HUES64 (cell line): ENCODE measurements around the gene ACP2.
A peak's percentile ranks its signal among the peaks of the same experiment; 100 is the strongest.

Experiments
- H3K27ac ChIP-seq: 2 replicates; pipeline ENCODE4 v1.7.0; 2013; ENCODE audit warnings: low read depth, low read length, inconsistent platforms
- H3K27me3 ChIP-seq: 2 replicates; pipeline ENCODE4 v1.6.1; 2013; ENCODE audit warnings: mild to moderate bottlenecking, low read length; ENCODE audit not compliant: insufficient read depth
- H3K36me3 ChIP-seq: 2 replicates; pipeline ENCODE4 v1.6.1; 2013; ENCODE audit warnings: mild to moderate bottlenecking, low read length; ENCODE audit not compliant: insufficient read depth
- H3K4me1 ChIP-seq: 2 replicates; pipeline ENCODE4 v1.6.1; 2013; ENCODE audit warnings: mild to moderate bottlenecking, low read length, moderate library complexity; ENCODE audit not compliant: insufficient read depth
- H3K4me3 ChIP-seq: 2 replicates; pipeline ENCODE4 v1.5.1; 2013; ENCODE audit warnings: mild to moderate bottlenecking, low read length, moderate library complexity
- H3K9ac ChIP-seq: 2 replicates; pipeline ENCODE4 v1.6.1; 2013; ENCODE audit warnings: mild to moderate bottlenecking, low read depth, low read length
- H3K9me3 ChIP-seq: 2 replicates; pipeline ENCODE4 v1.6.1; 2013; ENCODE audit warnings: low read depth, low read length; ENCODE audit not compliant: insufficient read depth
- WGBS: fragments of 150-250, 120-280 bp; methylation state at CpG from one replicate; pipeline ENCODE4 v1.1.7; 2013; ENCODE audit warnings: missing lambda C conversion rate; 5-methylcytosine and 5-hydroxymethylcytosine counted together

ACP2 gene

GRCh38 chr11:47267876-47268275 is 19.3 kb upstream of the ACP2 start:
- Histone ChIP-seq H3K9ac (peak overlapping the region; percentile 35; the same call in 1 of the 2 replicates), H3K4me3 (0 out of 2 replicates have a peak overlapping the region, but pooled peaks have one; percentile 96), H3K36me3 (0 out of 2 replicates have a peak, but pooled peaks cover 1% of the 10 kb centered on the region), H3K4me1 (peaks cover 25% of the 10 kb centered on the region), H3K27ac (peak overlapping the region; percentile 97), H3K9me3 (no peaks in the 10 kb centered on the region), H3K27me3 (no peaks in the 10 kb centered on the region)
- 52% methylated on average over 6 of the region's 6 CpGs for WGBS

GRCh38 chr11:47264521-47264920 is 15.9 kb upstream of the ACP2 start:
- Histone ChIP-seq H3K9ac (no peak overlapping the region), H3K36me3 (0 out of 2 replicates have a peak, but pooled peaks cover 2% of the 10 kb centered on the region), H3K27ac (no peak overlapping the region), H3K4me3 (no peak overlapping the region), H3K27me3 (no peaks in the 10 kb centered on the region), H3K9me3 (no peaks in the 10 kb centered on the region), H3K4me1 (peaks cover 19% of the 10 kb centered on the region)
- whole genome bisulfite sequencing, result 93% methylated on average over 4 of the region's 4 CpGs

- no peak overlapping the region for H3K9ac ChIP-seq
- no peak overlapping the region for H3K27ac ChIP-seq
- H3K27me3 ChIP-seq, result no peaks in the 10 kb centered on the region
- no peaks in the 10 kb centered on the region for H3K9me3 ChIP-seq
- no peak overlapping the region for H3K4me3 ChIP-seq
- 0 out of 2 replicates have a peak, but pooled peaks cover 2% of the 10 kb centered on the region for H3K36me3 ChIP-seq
- peaks cover 19% of the 10 kb centered on the region for H3K4me1 ChIP-seq
- WGBS, result 89% methylated on average over 6 of the region's 6 CpGs
These were observed 15.5 kb upstream of the ACP2 start for GRCh38 chr11:47264119-47264518.

DNA sequence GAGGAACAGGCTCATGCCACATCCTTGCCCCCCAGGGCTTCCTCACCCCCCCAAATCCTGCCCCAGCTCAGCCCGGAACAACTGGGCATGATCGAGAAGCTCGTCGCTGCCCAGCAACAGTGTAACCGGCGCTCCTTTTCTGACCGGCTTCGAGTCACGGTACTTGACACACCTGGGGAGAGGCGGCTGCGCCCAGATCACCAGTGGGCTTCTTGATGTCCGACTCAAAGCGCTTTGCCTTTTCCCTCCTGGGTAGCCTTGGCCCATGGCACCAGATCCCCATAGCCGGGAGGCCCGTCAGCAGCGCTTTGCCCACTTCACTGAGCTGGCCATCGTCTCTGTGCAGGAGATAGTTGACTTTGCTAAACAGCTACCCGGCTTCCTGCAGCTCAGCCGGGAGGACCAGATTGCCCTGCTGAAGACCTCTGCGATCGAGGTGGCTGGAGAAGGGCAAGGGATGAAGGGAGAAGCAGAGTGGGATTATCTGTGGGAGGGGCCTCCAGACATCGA is 12.7 kb upstream of the ACP2 start:
- Histone ChIP-seq H3K36me3 (0 out of 2 replicates have a peak, but pooled peaks cover 2% of the 10 kb centered on the region), H3K4me3 (no peak overlapping the region), H3K9ac (no peak overlapping the region), H3K4me1 (peaks cover 14% of the 10 kb centered on the region), H3K9me3 (no peaks in the 10 kb centered on the region), H3K27me3 (no peaks in the 10 kb centered on the region), H3K27ac (no peak overlapping the region)
- WGBS, result 95% methylated on average over 22 of the region's 22 CpGs

DNA sequence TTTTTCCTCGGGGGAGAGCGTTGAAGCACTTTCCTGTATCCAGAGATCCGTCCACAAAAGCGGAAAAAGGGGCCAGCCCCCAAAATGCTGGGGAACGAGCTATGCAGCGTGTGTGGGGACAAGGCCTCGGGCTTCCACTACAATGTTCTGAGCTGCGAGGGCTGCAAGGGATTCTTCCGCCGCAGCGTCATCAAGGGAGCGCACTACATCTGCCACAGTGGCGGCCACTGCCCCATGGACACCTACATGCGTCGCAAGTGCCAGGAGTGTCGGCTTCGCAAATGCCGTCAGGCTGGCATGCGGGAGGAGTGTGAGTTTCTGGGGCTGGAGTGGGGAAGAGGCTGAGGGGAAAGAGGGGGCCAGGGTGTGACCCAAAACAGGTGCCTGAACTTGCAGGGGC is 11.8 kb upstream of the ACP2 start:
- Histone ChIP-seq H3K4me3 (no peak overlapping the region), H3K4me1 (peaks cover 14% of the 10 kb centered on the region), H3K9ac (no peak overlapping the region), H3K27ac (no peak overlapping the region), H3K9me3 (no peaks in the 10 kb centered on the region), H3K36me3 (0 out of 2 replicates have a peak, but pooled peaks cover 2% of the 10 kb centered on the region), H3K27me3 (no peaks in the 10 kb centered on the region)
- 94% methylated on average over 19 of the region's 19 CpGs for WGBS

GRCh38 chr11:47259232-47259977 is 10.8 kb upstream of the ACP2 start:
- Histone ChIP-seq H3K27ac (peak overlapping the region; percentile 42; the same call in 1 of the 2 replicates), H3K4me3 (no peak overlapping the region), H3K36me3 (0 out of 2 replicates have a peak, but pooled peaks cover 2% of the 10 kb centered on the region), H3K9ac (no peak overlapping the region), H3K9me3 (no peaks in the 10 kb centered on the region), H3K4me1 (peaks cover 14% of the 10 kb centered on the region), H3K27me3 (no peaks in the 10 kb centered on the region)
- WGBS, result 55% methylated on average over 10 of the region's 10 CpGs

DNA sequence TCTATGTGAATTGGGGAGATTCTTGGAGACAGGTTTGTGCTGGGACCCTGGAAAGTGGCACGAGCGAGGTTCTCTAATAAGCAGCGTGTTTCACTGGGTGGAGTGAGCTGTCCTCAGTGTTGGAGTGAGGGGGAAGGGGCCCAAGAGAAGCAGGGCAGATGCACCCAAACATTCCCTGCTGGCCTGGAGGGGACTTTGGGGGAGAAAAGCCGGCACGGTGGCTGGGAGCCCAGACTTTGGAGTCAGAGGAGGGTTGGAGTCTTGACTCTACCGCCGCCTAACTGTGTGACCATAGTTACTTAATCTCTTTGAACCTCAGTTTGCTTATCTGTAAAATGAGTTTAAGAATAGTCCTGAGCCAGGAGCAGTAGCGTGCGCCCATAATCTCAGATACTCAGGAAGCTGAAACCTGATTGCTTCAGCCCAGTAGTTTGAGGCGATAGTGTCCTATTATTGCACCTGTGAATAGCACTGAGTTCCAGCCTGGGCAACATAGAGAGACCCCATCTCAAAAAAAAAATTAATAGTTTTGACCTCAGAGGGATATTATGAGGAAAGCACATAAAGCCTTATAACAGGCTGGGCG is 9.8 kb upstream of the ACP2 start:
- no peaks in the 10 kb centered on the region for H3K27me3 ChIP-seq
- H3K4me3 ChIP-seq, result peak overlapping the region; percentile 46
- 0 out of 2 replicates have a peak overlapping the region, but pooled peaks have one; percentile 67 for H3K27ac ChIP-seq
- 89% methylated on average over 11 of the region's 11 CpGs for WGBS
- H3K9me3 ChIP-seq, result no peaks in the 10 kb centered on the region
- 0 out of 2 replicates have a peak overlapping the region, but pooled peaks have one; percentile 61 for H3K9ac ChIP-seq
- H3K4me1 ChIP-seq, result peaks cover 14% of the 10 kb centered on the region
- 0 out of 2 replicates have a peak, but pooled peaks cover 2% of the 10 kb centered on the region for H3K36me3 ChIP-seq

GRCh38 chr11:47257517-47258316 is 9.1 kb upstream of the ACP2 start, which contains the start of gene NR1H3:
TSS of gene NR1H3 (plus strand) at chr11:47257996. CDS start at chr11:47259217, 1,221 bp downstream.
- Histone ChIP-seq H3K4me1 (peaks cover 14% of the 10 kb centered on the region), H3K4me3 (peak within 1 kb of the TSS; percentile 46), H3K9me3 (no peaks in the 10 kb centered on the region), H3K27me3 (no peaks in the 10 kb centered on the region), H3K36me3 (no peaks in the 10 kb centered on the region), H3K9ac (peak within 1 kb of the TSS; percentile 61), H3K27ac (peak within 1 kb of the TSS; percentile 67)
- 14% methylated on average over 15 of the region's 15 CpGs for WGBS

DNA sequence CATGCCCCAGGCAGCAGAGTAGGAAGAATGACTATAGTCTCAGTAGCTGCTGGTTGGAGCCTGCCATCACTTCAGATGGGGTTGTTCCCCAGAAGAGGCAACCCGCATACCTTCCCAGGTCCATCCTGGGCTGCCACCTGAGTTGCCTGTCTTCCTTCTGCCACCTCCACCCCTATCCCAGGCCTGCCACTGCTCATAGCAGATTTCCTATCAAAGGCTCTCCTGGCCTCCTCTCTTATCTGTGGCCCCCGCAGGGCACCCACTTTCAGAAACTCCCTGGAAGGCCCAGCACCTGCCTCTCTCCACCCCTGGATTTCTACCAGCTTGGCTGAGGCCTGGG is 8.5 kb upstream of the ACP2 start:
- 74% methylated on average over 2 of the region's 2 CpGs for whole genome bisulfite sequencing
- Histone ChIP-seq H3K4me1 (peaks cover 14% of the 10 kb centered on the region), H3K27ac (peak overlapping the region; percentile 67), H3K4me3 (peak overlapping the region; percentile 46), H3K36me3 (no peaks in the 10 kb centered on the region), H3K27me3 (no peaks in the 10 kb centered on the region), H3K9ac (peak overlapping the region; percentile 61), H3K9me3 (no peaks in the 10 kb centered on the region)

DNA sequence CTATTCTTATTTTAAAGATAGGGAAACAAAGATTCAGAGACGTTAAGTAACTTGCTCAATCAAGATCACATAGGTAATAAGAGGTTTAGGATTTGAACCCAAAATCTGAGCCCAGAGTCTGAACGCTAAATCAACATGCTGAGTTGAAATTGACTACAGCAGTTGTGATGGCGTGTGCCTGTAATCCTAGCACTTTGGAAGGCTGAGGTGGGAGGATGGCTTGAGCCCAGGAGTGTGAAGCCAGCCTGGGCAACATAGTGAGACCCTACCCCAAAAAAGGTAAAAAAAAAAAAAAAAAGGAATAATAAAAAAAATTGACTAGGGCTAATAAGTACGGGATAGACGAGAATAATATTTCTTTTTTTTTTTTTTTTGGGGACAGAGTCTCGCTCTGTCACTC is 7.8 kb upstream of the ACP2 start:
- H3K27ac ChIP-seq, result no peak overlapping the region
- H3K9me3 ChIP-seq, result no peaks in the 10 kb centered on the region
- H3K36me3 ChIP-seq, result no peaks in the 10 kb centered on the region
- WGBS, result 89% methylated on average over 6 of the region's 6 CpGs
- no peaks in the 10 kb centered on the region for H3K27me3 ChIP-seq
- H3K4me1 ChIP-seq, result peaks cover 14% of the 10 kb centered on the region
- H3K9ac ChIP-seq, result no peak overlapping the region
- H3K4me3 ChIP-seq, result no peak overlapping the region
